ENCODE results near the gene ADGRD1. TPM values are rescaled to one million over a fixed set of nuclear protein-coding genes. Genes with fewer than 3 reads are reported as not detected.

ADGRD1 gene
- total RNA-seq, 1 donor from 2014 or later = 1.0 TPM

DNA sequence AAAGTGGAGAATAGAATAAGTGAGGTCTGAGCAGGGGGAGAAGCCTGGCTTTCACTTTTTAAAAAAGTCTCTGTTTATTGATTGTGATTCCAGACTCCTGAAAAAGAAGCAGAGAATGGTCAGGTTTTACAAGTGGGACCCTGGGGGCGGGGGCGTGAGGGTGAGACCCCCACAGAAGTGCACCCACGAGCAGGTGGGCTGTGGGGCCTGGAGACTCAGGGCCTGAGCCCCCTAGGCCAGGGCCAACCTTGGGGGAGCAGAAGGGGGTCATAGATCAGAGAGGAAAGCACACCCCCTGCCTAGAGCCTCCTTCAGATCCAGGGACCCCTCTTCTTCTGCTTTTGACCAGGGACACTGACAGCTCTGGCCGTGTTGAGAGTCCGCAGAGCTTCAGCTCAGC, 180.3 kb downstream of the ADGRD1 start:
- no peak overlapping the region for H3K27ac Mint-ChIP-seq (ENCODE audit: unreplicated experiment)
- no peak overlapping the region for H3K4me3 Mint-ChIP-seq (ENCODE audit: unreplicated experiment)
- peaks cover 13% of the 10 kb centered on the region for H3K4me1 Mint-ChIP-seq (ENCODE audit: unreplicated experiment)
- no peaks in the 10 kb centered on the region for H3K9me3 Mint-ChIP-seq (ENCODE audit: unreplicated experiment)
- no peaks in the 10 kb centered on the region for H3K36me3 Mint-ChIP-seq (ENCODE audit: unreplicated experiment)
- H3K27me3 Mint-ChIP-seq (ENCODE audit: unreplicated experiment) = no peaks in the 10 kb centered on the region
- TF ChIP-seq, protein P1, sequence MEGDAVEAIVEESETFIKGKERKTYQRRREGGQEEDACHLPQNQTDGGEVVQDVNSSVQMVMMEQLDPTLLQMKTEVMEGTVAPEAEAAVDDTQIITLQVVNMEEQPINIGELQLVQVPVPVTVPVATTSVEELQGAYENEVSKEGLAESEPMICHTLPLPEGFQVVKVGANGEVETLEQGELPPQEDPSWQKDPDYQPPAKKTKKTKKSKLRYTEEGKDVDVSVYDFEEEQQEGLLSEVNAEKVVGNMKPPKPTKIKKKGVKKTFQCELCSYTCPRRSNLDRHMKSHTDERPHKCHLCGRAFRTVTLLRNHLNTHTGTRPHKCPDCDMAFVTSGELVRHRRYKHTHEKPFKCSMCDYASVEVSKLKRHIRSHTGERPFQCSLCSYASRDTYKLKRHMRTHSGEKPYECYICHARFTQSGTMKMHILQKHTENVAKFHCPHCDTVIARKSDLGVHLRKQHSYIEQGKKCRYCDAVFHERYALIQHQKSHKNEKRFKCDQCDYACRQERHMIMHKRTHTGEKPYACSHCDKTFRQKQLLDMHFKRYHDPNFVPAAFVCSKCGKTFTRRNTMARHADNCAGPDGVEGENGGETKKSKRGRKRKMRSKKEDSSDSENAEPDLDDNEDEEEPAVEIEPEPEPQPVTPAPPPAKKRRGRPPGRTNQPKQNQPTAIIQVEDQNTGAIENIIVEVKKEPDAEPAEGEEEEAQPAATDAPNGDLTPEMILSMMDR (IDR thresholded peaks at IDR 0.05) = no peak
- peak; percentile 73 for DNase-seq (ENCODE audit: extremely low spot score, unreplicated experiment)

DNA sequence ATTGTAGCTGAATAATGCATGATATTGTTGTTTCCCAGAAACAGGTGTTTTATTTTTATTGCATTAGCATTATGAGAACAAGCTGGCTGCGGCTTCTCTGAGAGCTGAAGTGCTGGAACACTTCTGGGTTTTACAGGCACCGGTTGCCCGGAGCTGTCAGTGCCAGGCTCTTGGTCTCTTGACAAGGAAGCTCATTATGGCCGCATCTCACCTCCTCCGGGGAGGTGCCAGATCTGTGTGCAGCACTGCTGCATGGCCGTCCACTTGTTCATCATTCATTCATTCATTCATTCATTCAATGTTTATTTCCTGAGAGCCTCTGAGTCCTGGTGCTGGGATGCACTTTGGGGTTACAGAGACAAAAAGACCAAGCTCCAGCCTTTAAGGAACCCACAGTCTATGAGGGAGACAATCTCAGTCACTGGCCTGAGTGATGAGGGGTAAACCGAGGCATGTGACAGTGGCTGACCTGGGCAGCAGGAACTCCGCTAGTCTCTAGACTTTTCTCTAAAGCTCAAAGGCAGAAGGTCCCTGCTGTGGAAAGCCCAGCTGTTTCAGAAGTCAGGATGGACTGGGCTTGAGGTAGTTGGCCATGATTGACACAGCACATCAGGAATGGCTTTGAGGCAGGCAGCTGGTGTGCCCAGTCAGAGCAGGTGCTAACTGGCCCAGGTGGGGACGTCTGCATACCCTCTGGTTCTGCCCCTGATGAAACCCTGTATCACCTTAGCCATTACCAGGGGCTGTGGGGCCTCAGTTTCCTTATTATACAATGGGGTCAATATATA, 181.0 kb downstream of the ADGRD1 start:
- TF ChIP-seq, protein P1 (IDR thresholded peaks at IDR 0.05) = no peak
- Mint-ChIP-seq H3K4me1 (ENCODE audit: unreplicated experiment) (peaks cover 9% of the 10 kb centered on the region), H3K9me3 (ENCODE audit: unreplicated experiment) (no peaks in the 10 kb centered on the region), H3K36me3 (ENCODE audit: unreplicated experiment) (no peaks in the 10 kb centered on the region), H3K4me3 (ENCODE audit: unreplicated experiment) (no peak overlapping the region), H3K27me3 (ENCODE audit: unreplicated experiment) (no peaks in the 10 kb centered on the region), H3K27ac (ENCODE audit: unreplicated experiment) (no peak overlapping the region)
- peak; percentile 46 for DNase-seq (ENCODE audit: extremely low spot score, unreplicated experiment)

DNA sequence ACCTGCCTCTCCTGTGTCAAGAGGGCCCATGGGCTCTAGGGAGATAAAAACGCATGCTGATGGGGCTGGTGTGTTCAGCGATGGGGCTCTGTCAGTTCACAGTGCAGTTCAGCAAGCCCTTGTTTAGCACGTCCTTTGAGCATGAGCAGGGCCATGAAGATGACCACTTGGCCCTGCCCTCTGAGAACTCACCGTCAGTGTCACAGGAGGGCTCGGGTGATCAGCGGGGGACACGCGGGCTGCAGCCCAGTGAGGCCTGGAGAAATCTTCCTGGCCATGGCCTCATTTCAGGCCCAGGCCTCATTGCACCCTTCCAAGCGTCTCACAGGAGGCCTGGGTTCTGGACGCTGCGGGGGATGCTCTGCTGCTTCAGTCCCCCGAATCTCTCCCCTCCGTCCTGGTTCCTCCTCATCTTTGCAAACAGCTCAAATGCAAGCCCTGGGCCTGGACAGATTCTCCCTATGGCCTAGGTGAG, 181.6 kb downstream of the ADGRD1 start:
- Mint-ChIP-seq H3K36me3 (ENCODE audit: unreplicated experiment) (no peaks in the 10 kb centered on the region), H3K4me1 (ENCODE audit: unreplicated experiment) (peaks cover 2% of the 10 kb centered on the region), H3K27me3 (ENCODE audit: unreplicated experiment) (no peaks in the 10 kb centered on the region), H3K9me3 (ENCODE audit: unreplicated experiment) (no peaks in the 10 kb centered on the region), H3K27ac (ENCODE audit: unreplicated experiment) (no peak overlapping the region), H3K4me3 (ENCODE audit: unreplicated experiment) (no peak overlapping the region)
- TF ChIP-seq, protein P1 (IDR thresholded peaks at IDR 0.05) = no peak
- DNase-seq (ENCODE audit: extremely low spot score, unreplicated experiment) = peak; percentile 67

DNA sequence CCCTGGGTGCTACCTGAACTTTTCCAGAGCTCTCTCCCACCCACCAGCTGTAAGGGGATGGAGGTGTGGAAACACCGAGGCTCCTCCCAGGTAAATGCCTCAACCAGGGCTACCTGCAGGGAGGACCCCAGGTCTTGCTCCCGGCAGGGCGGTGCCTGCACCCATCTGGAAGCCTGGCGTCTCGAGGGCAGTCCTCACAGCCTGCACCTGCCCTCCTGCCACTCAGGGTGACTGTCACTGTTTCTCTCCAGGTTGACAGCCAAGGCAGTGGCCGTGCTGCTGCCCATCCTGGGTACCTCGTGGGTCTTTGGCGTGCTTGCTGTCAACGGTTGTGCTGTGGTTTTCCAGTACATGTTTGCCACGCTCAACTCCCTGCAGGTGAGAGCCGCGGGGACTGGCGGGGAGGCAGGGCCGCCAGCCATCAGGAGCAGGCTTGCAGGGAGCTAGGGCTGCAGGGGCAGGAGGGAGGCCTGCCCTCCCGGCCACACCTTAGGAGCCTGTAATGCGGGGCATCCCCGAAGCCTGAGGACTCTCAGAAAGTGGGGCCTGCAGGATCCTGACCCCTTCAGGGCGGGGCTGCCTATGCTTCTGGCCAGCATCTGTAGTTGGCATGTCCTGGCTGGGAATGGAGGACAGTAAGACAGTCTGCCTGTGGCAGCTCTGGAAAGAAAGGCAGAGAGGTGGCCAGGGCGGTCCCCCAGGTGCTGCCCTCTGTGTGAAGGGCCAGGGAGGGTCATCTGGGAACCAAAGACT, 182.3 kb downstream of the ADGRD1 start:
- no peak overlapping the region for H3K4me3 Mint-ChIP-seq (ENCODE audit: unreplicated experiment)
- TF ChIP-seq, protein P1 (IDR thresholded peaks at IDR 0.05) = no peak
- H3K9me3 Mint-ChIP-seq (ENCODE audit: unreplicated experiment) = no peaks in the 10 kb centered on the region
- no peaks in the 10 kb centered on the region for H3K36me3 Mint-ChIP-seq (ENCODE audit: unreplicated experiment)
- no peak overlapping the region for H3K27ac Mint-ChIP-seq (ENCODE audit: unreplicated experiment)
- no peaks in the 10 kb centered on the region for H3K27me3 Mint-ChIP-seq (ENCODE audit: unreplicated experiment)
- H3K4me1 Mint-ChIP-seq (ENCODE audit: unreplicated experiment) = peaks cover 2% of the 10 kb centered on the region
- DNase-seq (ENCODE audit: extremely low spot score, unreplicated experiment) = peak; percentile 84

DNA sequence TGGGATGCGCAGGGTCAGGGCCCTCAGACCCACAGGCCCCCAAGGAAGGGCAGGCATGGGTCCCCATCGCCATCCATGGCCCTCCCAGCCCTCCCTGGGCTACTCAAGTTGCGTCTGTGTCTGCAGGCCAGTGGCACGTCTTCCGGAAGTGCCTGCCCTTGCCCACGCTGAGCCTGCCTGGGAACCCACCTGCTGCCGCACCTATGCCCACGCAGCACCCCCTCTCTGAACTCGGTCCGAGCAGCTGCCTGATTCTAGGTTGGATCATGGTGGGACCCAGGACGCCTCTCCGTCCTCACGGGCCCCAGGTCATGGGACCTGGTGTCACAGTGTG, 182.8 kb downstream of the ADGRD1 start:
- no peaks in the 10 kb centered on the region for H3K36me3 Mint-ChIP-seq (ENCODE audit: unreplicated experiment)
- DNase-seq (ENCODE audit: extremely low spot score, unreplicated experiment) = no peak
- H3K27me3 Mint-ChIP-seq (ENCODE audit: unreplicated experiment) = no peaks in the 10 kb centered on the region
- H3K4me3 Mint-ChIP-seq (ENCODE audit: unreplicated experiment) = no peak overlapping the region
- no peak overlapping the region for H3K27ac Mint-ChIP-seq (ENCODE audit: unreplicated experiment)
- no peaks in the 10 kb centered on the region for H3K9me3 Mint-ChIP-seq (ENCODE audit: unreplicated experiment)
- peaks cover 2% of the 10 kb centered on the region for H3K4me1 Mint-ChIP-seq (ENCODE audit: unreplicated experiment)
- TF ChIP-seq, protein P1 (IDR thresholded peaks at IDR 0.05) = no peak

Data from osteocyte (in vitro differentiated cells).